ENCODE data around the gene PPP2R5E.
"Not testable (repeated sequence)": the region's sequence is repeated elsewhere in the genome, so short reads cannot be mapped to it uniquely, and the experiment has no call there.

PPP2R5E gene

DNA sequence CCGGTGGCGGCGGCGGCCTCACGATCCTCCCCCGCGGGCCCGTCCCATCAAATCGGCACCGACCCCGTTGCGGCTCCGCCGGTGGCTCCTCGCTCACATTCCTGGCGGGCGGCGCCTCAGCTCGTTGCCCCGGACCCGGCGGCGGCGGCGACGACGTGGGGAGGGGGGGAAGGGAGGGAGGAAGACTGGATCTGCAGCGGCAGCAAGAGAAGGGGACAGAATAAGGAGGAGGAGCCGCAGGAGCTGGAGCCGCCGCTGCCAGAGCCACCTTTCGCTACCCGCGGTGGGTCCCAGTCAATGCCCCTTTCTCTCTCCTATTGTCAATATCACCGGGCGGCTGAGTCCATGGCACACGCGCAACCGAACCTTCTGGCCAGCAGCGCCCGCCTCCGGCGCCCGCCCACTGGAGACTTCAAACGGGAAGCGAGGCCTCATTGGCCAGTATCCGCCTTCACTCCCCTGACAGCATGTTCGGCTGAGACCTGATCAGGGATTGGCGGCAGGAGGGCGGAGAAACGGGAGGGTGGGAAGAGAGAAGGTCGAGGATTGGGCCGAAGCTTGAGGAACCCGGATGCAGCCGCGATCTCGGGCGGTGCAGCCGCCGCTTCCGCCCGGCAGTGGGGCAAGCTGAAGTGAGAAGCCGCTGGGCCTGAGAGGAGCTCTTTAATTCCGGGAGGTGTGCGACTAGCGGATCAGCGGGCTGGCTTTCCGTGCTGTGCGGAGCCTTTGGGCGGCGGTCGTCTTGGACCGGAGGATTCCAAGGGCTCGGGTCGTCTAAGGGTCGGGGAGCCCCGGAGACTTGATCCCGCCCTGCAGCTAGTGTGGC is at the start of gene PPP2R5E:
TSS of gene PPP2R5E (minus strand) at position 378 of the 826 bp plus-strand sequence. CDS start 3,692 bp downstream, outside the sequence.
- DNase-seq = peak; percentile 96

DNA sequence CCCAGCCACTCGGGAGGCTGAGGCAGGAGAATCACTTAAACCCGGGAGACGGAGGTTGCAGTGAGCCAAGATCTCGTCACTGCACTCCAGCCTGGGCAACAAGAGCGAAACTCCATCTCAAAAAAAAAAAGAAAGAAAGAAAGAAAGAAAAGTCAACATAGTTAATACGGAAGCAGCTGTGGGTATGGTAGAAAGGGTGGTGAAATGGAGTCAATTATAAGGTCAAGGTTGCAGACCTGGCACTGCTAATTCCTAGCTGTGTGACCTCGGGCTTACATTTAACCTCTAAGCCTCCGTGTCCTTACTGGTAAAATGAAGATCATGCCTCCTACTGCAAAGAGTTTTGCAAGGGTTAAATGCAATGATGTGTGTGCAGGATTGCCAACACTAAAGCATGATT is 39.9 kb upstream of the PPP2R5E start:
- DNase-seq = not testable (repeated sequence)

GRCh38 chr14:63581491-63581890 is 38.3 kb upstream of the PPP2R5E start:
- DNase-seq = no peak

- DNase-seq = no peak
These were observed 35.1 kb upstream of the PPP2R5E start for GRCh38 chr14:63578300-63578699.

- no peak for DNase-seq
These were observed 30.4 kb upstream of the PPP2R5E start for GRCh38 chr14:63573581-63573980.

- no peak for DNase-seq
These were observed 22.3 kb upstream of the PPP2R5E start for GRCh38 chr14:63565448-63565847.

- no peak for DNase-seq
These were observed 21.1 kb upstream of the PPP2R5E start for GRCh38 chr14:63564318-63564717.

DNA sequence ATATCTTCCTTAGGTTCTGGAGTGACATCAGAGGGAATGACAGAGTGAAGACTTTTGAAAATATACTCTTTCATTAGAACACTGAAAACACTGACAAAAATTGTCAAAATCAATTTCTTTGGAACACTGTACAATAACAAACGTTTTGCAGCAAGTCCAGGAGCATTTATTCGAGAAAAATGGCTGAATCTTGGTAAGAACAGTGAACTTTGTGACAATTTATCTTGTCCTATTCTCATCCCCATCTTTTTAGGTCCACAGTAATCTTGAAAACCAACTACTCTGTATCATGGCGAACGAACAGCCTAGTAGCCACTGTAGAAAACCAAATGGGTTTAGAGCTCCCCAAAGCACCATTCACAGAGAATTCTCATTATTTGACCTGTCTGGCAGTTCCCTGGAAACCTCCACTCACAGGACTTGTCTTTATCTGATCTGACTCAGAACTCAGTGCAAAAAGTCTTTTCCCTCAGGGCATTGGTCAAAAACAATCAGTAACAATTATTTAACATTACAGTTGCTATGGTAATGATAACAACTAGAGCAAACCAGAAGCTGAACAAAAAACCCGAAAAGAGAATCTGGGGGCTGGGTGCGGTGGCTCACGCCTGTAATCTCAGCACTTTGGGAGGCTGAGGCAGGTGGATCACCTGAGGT is 20.3 kb upstream of the PPP2R5E start:
- no peak for DNase-seq

GRCh38 chr14:63562405-63562804 is 19.2 kb upstream of the PPP2R5E start:
- DNase-seq = no peak

GRCh38 chr14:63555572-63555971 is 12.4 kb upstream of the PPP2R5E start:
- DNase-seq = no peak

GRCh38 chr14:63551332-63551731 is 8.2 kb upstream of the PPP2R5E start:
- DNase-seq = no peak

- peak; percentile 4 for DNase-seq
These were observed 4.7 kb upstream of the PPP2R5E start for GRCh38 chr14:63547798-63548335.

- DNase-seq = no peak
These were observed 2.3 kb upstream of the PPP2R5E start for GRCh38 chr14:63545431-63545830.

- no peak for DNase-seq
These were observed 1.6 kb upstream of the PPP2R5E start for GRCh38 chr14:63544591-63545299.

DNA sequence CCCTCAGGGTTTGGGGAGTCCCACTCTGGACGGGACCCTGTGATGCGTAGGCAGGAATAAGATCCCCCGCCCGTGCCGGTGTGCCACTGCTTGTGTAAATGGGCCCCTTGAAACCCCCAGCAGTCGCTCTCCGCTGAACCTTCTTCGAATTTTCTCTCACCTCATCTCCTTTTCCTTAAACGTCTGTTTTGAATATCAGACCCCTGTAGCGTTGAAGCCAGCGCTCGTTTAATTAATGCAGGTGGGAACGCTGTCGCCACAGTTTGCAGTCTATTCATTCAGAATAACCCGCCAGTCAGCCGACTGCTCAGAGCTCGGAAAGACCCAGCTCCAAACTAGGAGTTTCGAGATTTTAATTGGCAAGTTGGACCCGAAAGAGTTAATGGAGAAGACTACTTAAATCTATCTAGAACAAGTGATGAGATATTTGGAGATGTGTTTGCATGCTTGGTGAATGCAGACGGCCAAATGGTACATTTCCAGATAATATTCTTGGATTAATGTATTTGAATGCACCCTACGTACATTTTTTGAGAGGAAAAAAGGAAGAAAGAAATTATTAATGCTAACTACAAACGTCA is 739 bp upstream of the PPP2R5E start:
- no peak for DNase-seq

DNA sequence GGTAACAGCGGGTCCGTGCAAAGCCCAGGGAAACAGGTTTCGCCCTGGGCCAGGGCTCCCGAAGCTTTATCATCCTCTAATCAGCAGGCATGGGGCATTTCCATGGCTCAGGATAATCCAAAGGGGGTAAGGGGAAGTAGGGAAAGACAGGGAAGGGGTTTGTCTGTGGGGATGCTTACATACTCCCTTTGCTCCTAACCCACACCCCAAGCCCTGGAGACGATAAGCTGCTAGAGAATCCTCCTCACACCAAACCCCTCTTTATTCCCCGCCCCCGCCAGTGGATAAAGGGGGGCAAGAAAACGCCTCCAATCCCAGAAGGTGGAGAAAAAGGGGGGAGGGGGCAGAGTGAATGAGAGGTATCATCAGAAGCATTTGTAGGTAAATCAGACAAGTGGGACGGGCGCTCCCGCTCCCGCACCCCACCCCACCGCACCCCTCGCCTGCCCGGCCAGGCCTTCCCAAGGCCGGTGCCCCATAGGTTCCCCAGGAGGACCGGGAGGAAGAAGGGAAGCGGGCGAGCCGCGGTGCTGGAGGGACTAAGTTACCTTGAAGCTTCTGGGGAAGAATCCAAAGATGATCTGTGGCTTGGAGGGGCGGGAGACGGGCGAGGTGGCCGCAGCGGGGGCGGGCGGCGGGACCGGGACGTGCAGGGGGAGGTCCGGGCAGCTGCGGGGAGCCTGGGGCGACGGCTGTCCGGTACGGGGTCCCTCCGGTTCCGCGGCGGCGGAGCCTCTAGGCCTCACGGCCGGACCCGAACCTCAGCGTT is 762 bp downstream of the PPP2R5E start:
- DNase-seq = no peak

GRCh38 chr14:63535918-63536317 is 7.3 kb downstream of the PPP2R5E start:
- no peak for DNase-seq

DNA sequence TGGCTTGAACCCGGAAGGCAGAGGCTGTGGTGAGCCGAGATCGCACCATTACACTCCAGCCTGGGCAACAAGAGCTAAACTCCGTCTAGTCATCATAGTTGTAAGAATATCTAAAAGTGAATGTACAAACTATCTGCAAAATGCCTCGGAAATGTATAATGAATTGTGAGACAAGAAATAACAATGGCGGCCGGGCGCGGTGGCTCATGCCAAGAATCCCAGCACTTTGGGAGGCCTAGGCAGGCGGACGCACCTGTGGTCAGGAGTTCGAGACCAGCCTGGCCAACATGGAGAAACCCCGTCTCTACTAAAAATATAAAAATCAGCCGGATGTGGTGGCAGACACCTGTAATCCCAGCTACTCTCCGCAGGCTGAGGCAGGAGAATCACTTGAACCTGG is 9.7 kb downstream of the PPP2R5E start:
- DNase-seq = no peak

DNA sequence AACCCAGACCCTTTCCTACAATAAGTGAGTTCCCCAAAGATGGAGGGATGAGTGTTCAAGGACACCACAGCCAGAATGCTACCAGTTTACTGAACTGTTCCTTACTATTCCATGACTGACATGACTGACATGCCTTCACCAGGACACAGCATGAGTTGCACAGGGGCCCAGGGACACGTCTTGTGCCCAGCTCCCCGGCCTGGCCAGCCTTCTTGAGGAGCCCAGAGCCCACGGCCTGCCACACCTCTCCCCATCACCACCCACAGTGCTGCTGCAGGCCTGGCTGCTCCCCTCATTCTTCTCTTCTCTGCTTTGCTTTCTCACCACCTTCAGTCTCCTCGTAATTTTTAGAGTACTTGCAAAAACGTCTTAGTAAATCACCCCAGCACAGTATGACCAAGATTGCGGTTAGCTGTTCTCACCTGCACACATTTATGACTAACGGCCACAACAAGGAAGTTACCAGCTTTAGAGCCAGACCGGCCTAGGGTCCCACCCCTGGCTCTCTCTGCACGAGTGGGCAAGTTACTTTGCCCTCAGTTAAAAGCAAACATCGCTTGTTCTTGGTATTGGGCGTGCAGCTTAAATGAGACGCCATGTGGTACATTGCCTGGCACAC is 18.5 kb downstream of the PPP2R5E start:
- DNase-seq = no peak

DNA sequence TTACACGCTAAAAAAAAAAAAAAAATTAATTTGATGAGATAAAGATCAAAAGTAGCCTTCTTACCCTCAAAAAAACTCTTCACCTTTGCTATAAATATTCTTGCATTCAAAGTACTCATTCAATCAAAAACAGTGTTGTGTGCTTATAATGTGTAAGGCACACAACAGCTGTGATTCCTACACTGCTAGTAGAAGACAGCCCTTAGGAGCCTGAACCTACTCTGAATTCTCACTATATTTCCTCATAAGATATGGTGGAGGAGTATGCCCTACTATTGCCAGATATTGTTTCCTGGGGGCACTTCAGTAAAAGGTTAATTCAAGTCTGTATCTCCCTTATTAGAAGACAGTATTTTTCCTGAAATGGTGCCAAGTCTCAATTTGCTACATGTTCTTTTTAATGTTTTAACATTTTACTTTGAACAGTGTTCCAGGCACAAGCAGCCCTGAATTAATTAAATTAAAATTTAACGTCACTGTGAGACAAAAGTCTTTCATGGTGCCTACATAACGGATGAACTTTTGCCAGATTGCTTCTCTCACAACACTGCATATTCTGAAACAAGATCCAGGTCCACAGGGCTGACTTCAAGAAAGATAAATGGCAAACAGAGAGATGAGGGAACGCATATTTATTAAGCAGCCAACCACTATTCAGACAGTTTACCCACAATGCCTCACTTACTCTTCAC is 19.3 kb downstream of the PPP2R5E start:
- no peak for DNase-seq

DNA sequence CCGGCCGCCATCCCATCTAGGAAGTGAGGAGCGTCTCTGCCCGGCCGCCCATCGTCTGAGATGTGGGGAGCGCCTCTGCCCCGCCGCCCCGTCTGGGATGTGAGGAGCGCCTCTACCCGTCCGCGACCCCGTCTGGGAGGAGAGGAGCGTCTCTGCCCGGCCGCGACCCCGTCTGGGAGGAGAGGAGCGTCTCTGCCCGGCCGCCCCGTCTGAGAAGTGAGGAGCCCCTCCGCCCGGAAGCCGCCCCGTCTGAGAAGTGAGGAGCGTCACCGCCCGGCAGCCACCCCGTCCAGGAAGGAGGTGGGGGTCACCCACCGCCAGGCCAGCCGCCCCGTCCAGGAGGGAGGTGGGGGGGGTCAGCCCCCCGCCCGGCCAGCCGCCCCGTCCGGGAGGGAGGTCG is 20.7 kb downstream of the PPP2R5E start:
- not testable (repeated sequence) for DNase-seq
